NCI-H524 (cell line): ENCODE measurements around the gene CCND2.

ENCODE experiments used
- DNase-seq, 2 experiments: peaks; one replicate each; lab custom pipeline; 2025; lab: John Stamatoyannopoulos, UW

CCND2 gene

GRCh38 chr12:4289998-4290790 is 16.6 kb downstream of the CCND2 start:
- DNase-seq: no peak

- no peak for DNase-seq
These were observed 18.9 kb downstream of the CCND2 start for GRCh38 chr12:4292341-4293073.

- DNase-seq: no peak
These were observed 19.9 kb downstream of the CCND2 start for GRCh38 chr12:4293299-4293965.

- DNase-seq: peak; percentile 81 to 87
These were observed 20.5 kb downstream of the CCND2 start for GRCh38 chr12:4293966-4294505.

- DNase-seq: no peak
These were observed 23.2 kb downstream of the CCND2 start for GRCh38 chr12:4296751-4297150.

GRCh38 chr12:4297617-4298016 is 24.1 kb downstream of the CCND2 start:
- DNase-seq: no peak

DNA sequence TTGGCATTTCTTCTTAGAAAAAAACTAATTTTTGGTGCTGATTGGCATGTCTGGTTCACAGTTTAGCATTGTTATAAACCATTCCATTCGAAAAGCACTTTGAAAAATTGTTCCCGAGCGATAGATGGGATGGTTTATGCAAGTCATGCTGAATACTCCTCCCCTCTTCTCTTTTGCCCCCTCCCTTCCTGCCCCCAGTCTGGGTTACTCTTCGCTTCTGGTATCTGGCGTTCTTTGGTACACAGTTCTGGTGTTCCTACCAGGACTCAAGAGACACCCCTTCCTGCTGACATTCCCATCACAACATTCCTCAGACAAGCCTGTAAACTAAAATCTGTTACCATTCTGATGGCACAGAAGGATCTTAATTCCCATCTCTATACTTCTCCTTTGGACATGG is 27.3 kb downstream of the CCND2 start:
- DNase-seq: no peak

DNA sequence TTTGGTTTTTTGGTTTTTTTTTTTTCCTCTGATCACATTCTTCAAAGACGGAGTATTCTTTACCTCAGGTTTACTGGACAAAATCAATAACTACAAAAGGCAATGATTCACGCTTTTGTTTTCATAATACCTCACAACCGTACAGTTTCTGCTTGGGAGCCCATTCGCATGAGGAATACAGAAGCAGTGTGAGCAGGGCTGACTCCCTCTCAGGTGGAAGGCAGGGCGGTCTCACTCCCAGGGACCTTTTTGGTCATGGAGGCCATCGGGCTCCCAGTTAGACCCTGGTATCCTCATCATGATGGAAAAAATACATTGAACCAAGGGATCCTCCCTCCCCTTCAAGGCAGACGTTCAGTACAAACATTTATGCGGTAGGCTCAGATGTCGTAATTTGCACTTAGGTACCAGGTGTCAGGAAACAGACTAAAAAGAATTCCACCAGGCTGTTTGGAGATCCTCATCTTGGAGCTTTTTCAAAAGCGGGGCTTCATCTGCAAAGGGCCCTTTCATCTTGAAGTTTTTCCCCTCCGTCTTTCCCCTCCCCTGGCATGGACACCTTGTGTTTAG is 28.5 kb downstream of the CCND2 start:
- DNase-seq: no peak

DNA sequence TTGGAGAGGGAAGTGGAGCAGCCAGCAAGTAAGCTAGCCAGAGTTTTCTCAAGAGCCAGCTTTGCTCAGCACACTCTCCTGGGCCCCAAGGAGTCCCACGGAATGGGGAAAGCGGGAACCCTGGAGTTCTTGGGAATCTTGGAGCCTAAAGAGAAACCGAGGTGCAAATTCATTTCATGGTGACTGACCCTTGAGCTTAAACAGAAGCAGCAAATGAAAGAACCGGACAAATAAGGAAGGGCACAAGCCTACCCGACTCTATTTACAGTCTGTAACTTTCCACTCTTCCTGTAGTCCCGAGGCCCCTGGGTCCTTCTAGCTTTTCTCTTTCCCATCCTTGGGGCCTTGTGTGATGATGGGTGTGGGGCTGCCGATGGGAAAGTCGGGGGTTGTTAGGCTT is 29.3 kb downstream of the CCND2 start:
- no peak for DNase-seq

DNA sequence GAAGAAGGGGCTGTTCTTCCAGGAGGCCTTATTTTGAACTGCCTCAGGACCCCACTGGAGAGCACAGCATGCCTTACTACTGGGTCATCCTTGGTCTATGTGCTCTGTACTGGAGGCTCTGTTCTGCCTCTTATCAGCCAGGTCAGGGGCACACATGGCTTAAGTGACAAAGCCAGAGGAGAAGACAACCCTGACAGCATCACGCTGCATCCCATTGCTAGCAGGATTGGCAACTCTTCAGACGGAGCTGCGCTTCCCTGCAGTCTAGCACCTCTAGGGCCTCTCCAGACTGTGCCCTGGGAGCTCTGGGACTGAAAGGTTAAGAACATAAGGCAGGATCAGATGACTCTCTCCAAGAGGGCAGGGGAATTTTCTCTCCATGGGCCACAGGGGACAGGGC is 30.2 kb downstream of the CCND2 start:
- DNase-seq: no peak

GRCh38 chr12:4307593-4308333 is 34.2 kb downstream of the CCND2 start:
- peak; percentile 41 to 80 for DNase-seq

GRCh38 chr12:4308334-4308950 is 34.9 kb downstream of the CCND2 start:
- no peak for DNase-seq

GRCh38 chr12:4311776-4312175 is 38.2 kb downstream of the CCND2 start:
- DNase-seq: no peak

GRCh38 chr12:4312251-4312650 is 38.7 kb downstream of the CCND2 start:
- DNase-seq: no peak

GRCh38 chr12:4320497-4320852 is 46.9 kb downstream of the CCND2 start:
- peak in 1 of 2 experiments; percentile 24 for DNase-seq

- peak; percentile 73 to 91 for DNase-seq
These were observed 47.5 kb downstream of the CCND2 start, which contains the start of gene TIGAR for GRCh38 chr12:4320853-4321701. TIGAR (plus strand) TSS chr12:4321213; CDS start chr12:4321272, 59 bp downstream.

DNA sequence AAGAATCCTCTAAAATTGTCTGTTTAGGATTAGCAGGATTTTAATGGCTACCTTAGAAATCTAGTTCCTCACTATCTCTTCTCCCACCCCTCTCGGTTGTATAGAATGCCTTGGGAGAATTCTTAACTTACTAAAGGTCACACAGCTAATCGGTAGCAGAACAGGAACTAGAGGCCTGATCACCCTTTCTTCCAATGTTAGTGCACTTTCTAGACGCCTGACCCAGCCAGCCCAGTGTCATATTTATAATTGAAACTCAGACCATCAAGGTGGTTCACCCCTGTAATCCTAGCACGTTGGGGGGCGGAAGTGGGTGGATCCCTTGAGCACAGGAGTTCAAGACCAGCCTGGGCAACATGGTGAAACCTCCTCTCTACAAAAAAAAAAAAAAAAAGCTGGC is 49.2 kb downstream of the CCND2 start:
- no peak for DNase-seq
